ENCODE results near the gene NOTCH1.

The NOTCH1 gene

DNA sequence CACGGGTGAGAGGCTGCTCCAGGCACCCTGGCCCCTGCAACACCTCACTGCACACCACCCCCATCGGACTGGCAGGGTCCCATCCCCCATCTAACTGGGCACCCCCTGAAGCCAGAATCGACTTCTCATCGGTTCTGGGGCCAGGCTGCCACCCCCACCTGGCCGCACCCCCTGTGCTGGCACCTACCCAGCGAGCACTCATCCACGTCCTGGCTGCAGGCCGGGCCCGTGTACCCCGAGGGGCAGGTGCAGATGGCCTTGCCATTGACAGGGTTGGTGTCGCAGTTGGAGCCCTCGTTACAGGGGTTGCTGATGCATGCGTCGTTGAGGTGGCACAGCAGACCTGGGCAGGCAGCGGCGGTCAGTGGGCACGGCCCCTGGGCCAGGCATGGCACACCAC lies 27.9 kb downstream of the NOTCH1 start:
- Histone ChIP-seq H4K8ac (ENCODE audit: low read depth, low read length) (no peak overlapping the region), H2BK120ac (ENCODE audit: low read depth, low read length) (no peak overlapping the region), H2BK5ac (ENCODE audit: low read length) (no peak overlapping the region), H3K4ac (ENCODE audit: low read depth, low read length) (no peak overlapping the region), H3K79me2 (ENCODE audit: control insufficient read depth, insufficient read depth, low read length) (no peaks in the 10 kb centered on the region), H3K4me2 (ENCODE audit: low read length) (no peak overlapping the region), H3K23ac (ENCODE audit: low read length) (no peak overlapping the region), H3K79me1 (ENCODE audit: low read length) (no peaks in the 10 kb centered on the region), H2BK15ac (replicated peaks; ENCODE audit: low read depth) (no peak overlapping the region), H2AK5ac (ENCODE audit: low read length) (no peak overlapping the region), H4K5ac (ENCODE audit: low read length) (no peak overlapping the region), H3K18ac (ENCODE audit: low read length) (no peak overlapping the region), H3K56ac (ENCODE audit: low read length) (no peak overlapping the region), H3K36me3 (ENCODE audit: control insufficient read depth, insufficient read depth, low read length) (no peaks in the 10 kb centered on the region), H3K4me1 (ENCODE audit: control insufficient read depth, low read depth, low read length) (no peaks in the 10 kb centered on the region), H3K27me3 (ENCODE audit: insufficient read depth, low read length, poor library complexity) (no peaks in the 10 kb centered on the region), H3K4me3 (ENCODE audit: low read length) (no peak overlapping the region), H3K9ac (ENCODE audit: low read length) (no peak overlapping the region), H3K27ac (ENCODE audit: low read depth, low read length) (no peak overlapping the region)
- DNase-seq = no peak
- no CpG with 5 or more reads among the region's 17 CpGs for WGBS (ENCODE audit: extremely low coverage, insufficient coverage, low lambda C conversion rate)

DNA sequence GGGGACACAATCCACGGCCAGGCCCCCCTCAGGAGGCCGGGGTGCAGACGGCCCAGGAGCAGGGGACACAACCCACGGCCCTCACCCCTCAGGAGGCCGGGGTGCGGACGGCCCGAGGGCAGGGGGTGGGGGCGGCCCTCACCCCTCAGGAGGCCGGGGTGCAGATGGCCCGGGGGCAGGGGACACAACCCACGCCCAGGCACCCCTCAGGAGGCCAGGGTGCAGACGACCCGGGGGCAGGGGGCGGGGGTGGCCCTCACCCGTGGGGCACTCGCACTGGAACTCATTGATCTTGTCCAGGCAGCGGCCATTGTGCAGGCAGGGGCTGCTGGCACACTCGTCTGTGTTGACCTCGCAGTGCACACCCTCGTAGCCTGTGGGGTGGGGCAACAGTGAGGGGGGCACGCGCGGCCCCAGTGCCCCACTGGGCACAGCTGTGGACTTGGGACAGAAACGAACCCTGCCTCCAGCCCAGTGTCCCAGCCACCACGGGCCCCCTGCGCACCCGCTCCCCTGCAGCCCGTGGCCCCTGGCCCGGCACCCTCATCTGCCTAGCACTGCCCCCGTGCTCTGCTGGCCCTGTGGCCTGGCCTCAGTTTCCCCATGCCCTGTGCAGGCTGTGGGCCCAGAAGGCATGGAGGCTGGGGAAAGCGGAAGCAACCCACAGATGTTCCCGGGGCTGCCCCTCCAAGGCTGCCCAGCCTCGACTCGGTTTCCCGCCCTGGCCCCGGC lies 28.7 kb downstream of the NOTCH1 start:
- Histone ChIP-seq H3K4me1 (ENCODE audit: control insufficient read depth, low read depth, low read length) (no peaks in the 10 kb centered on the region), H4K8ac (ENCODE audit: low read depth, low read length) (no peak overlapping the region), H3K4me3 (ENCODE audit: low read length) (no peak overlapping the region), H2BK120ac (ENCODE audit: low read depth, low read length) (no peak overlapping the region), H3K18ac (ENCODE audit: low read length) (no peak overlapping the region), H3K56ac (ENCODE audit: low read length) (no peak overlapping the region), H2BK15ac (replicated peaks; ENCODE audit: low read depth) (no peak overlapping the region), H3K4me2 (ENCODE audit: low read length) (no peak overlapping the region), H3K79me2 (ENCODE audit: control insufficient read depth, insufficient read depth, low read length) (no peaks in the 10 kb centered on the region), H3K79me1 (ENCODE audit: low read length) (no peaks in the 10 kb centered on the region), H3K27me3 (ENCODE audit: insufficient read depth, low read length, poor library complexity) (no peaks in the 10 kb centered on the region), H2AK5ac (ENCODE audit: low read length) (no peak overlapping the region), H4K5ac (ENCODE audit: low read length) (no peak overlapping the region), H3K36me3 (ENCODE audit: control insufficient read depth, insufficient read depth, low read length) (no peaks in the 10 kb centered on the region), H3K27ac (ENCODE audit: low read depth, low read length) (no peak overlapping the region), H3K4ac (ENCODE audit: low read depth, low read length) (no peak overlapping the region), H3K9ac (ENCODE audit: low read length) (no peak overlapping the region), H3K23ac (ENCODE audit: low read length) (no peak overlapping the region), H2BK5ac (ENCODE audit: low read length) (no peak overlapping the region)
- DNase-seq = no peak
- no CpG with 5 or more reads among the region's 37 CpGs for WGBS (ENCODE audit: extremely low coverage, insufficient coverage, low lambda C conversion rate)

DNA sequence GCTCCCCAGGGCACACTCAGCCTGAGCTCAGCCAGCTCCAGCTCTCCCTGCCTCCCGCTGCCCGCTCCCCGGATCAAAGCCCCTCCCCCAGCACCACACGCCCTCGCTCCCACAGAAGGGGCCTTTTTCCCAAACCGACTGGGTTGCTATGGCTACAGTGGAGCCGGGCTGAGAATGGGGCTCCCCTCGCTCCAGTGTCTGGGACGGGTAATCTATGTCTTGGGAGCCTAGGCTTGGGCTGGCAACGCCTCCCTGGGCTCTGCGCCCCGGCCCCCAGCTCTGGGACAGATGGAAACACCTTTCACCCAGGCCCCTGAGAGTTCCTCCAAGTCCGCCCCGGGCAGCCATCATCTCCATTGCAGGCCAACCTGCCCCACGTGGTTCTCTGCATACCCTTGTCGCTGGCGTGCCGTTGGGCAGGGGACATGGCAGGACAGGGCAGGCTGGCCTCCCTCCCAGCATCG lies 29.6 kb downstream of the NOTCH1 start:
- Histone ChIP-seq H3K23ac (ENCODE audit: low read length) (no peak overlapping the region), H3K36me3 (ENCODE audit: control insufficient read depth, insufficient read depth, low read length) (no peaks in the 10 kb centered on the region), H3K4ac (ENCODE audit: low read depth, low read length) (no peak overlapping the region), H2AK5ac (ENCODE audit: low read length) (no peak overlapping the region), H4K8ac (ENCODE audit: low read depth, low read length) (no peak overlapping the region), H3K18ac (ENCODE audit: low read length) (no peak overlapping the region), H2BK15ac (replicated peaks; ENCODE audit: low read depth) (no peak overlapping the region), H3K9ac (ENCODE audit: low read length) (no peak overlapping the region), H4K5ac (ENCODE audit: low read length) (no peak overlapping the region), H2BK5ac (ENCODE audit: low read length) (no peak overlapping the region), H3K56ac (ENCODE audit: low read length) (no peak overlapping the region), H3K4me1 (ENCODE audit: control insufficient read depth, low read depth, low read length) (no peaks in the 10 kb centered on the region), H3K79me2 (ENCODE audit: control insufficient read depth, insufficient read depth, low read length) (no peaks in the 10 kb centered on the region), H3K27ac (ENCODE audit: low read depth, low read length) (no peak overlapping the region), H3K79me1 (ENCODE audit: low read length) (no peaks in the 10 kb centered on the region), H3K27me3 (ENCODE audit: insufficient read depth, low read length, poor library complexity) (no peaks in the 10 kb centered on the region), H3K4me3 (ENCODE audit: low read length) (no peak overlapping the region), H3K4me2 (ENCODE audit: low read length) (no peak overlapping the region), H2BK120ac (ENCODE audit: low read depth, low read length) (no peak overlapping the region)
- DNase-seq = no peak
- WGBS (ENCODE audit: extremely low coverage, insufficient coverage, low lambda C conversion rate) = no CpG with 5 or more reads among the region's 19 CpGs

DNA sequence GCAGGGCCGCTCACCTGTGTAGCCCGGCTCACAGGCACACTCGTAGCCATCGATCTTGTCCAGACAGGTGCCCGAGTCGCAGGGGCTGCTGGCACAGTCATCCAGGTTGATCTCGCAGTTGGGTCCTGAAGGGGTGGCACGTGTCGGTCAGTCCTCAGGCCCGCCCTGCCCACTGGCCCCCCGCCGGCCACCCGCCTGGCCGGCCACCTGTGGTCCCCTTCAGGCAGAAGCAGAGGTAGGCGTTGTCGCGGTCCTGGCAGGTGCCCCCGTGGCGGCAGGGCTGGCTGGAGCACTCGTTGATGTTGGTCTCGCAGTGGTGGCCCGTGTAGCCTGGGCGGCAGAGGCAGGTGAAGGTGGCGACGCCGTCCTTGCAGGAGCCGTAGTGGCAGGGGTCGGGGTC lies 30.6 kb downstream of the NOTCH1 start:
- no peak for DNase-seq
- Histone ChIP-seq H3K56ac (ENCODE audit: low read length) (no peak overlapping the region), H4K5ac (ENCODE audit: low read length) (no peak overlapping the region), H3K36me3 (ENCODE audit: control insufficient read depth, insufficient read depth, low read length) (no peaks in the 10 kb centered on the region), H3K18ac (ENCODE audit: low read length) (no peak overlapping the region), H2BK120ac (ENCODE audit: low read depth, low read length) (no peak overlapping the region), H3K4me3 (ENCODE audit: low read length) (no peak overlapping the region), H3K79me1 (ENCODE audit: low read length) (no peaks in the 10 kb centered on the region), H4K8ac (ENCODE audit: low read depth, low read length) (no peak overlapping the region), H3K27ac (ENCODE audit: low read depth, low read length) (no peak overlapping the region), H3K4me1 (ENCODE audit: control insufficient read depth, low read depth, low read length) (no peaks in the 10 kb centered on the region), H3K4me2 (ENCODE audit: low read length) (no peak overlapping the region), H2BK15ac (replicated peaks; ENCODE audit: low read depth) (no peak overlapping the region), H3K9ac (ENCODE audit: low read length) (no peak overlapping the region), H2AK5ac (ENCODE audit: low read length) (no peak overlapping the region), H3K79me2 (ENCODE audit: control insufficient read depth, insufficient read depth, low read length) (no peaks in the 10 kb centered on the region), H3K23ac (ENCODE audit: low read length) (no peak overlapping the region), H3K27me3 (ENCODE audit: insufficient read depth, low read length, poor library complexity) (no peaks in the 10 kb centered on the region), H3K4ac (ENCODE audit: low read depth, low read length) (no peak overlapping the region), H2BK5ac (ENCODE audit: low read length) (no peak overlapping the region)
- WGBS (ENCODE audit: extremely low coverage, insufficient coverage, low lambda C conversion rate) = no CpG with 5 or more reads among the region's 28 CpGs

DNA sequence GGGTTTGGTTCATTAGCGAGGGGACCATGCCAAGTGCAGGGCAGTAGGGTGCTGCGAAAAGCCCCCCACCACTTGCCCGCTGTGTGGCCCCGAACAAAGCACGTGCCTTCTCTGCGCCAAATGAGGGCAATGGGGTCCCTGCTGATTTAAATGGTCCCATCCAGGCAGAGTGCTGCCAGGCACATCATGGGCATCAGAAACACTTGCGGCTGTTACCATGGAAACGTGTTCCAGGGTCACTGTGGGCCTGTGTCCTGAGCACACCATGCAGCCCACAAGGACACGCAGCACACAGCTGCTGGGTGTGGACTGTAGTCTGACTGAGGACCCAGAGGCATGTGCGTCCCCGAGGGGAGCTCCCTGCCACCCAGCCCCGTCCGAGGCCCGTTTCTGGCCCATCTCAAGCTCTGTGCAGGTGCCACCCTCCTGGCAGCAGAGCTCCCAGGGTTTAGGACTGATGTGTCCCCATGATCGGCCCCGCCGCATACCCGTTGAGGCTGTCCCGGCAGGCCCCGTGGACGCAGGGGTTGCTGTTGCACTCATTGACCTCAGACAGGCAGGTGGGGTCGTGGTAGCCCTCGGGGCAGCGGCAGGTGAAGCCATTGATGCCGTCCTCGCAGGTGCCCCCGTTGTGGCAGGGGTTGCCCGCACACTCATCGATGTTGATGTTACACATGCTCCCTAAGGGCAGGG lies 31.7 kb downstream of the NOTCH1 start:
- H3K23ac ChIP-seq (ENCODE audit: low read length) = no peak overlapping the region

More for the DNA sequence above, 31.7 kb downstream of the NOTCH1 start:
- Histone ChIP-seq H3K4ac (ENCODE audit: low read depth, low read length) (no peak overlapping the region), H2BK120ac (ENCODE audit: low read depth, low read length) (no peak overlapping the region), H3K4me3 (ENCODE audit: low read length) (no peak overlapping the region), H2BK5ac (ENCODE audit: low read length) (no peak overlapping the region), H3K36me3 (ENCODE audit: control insufficient read depth, insufficient read depth, low read length) (peaks cover 4% of the 10 kb centered on the region), H3K18ac (ENCODE audit: low read length) (no peak overlapping the region), H3K79me2 (ENCODE audit: control insufficient read depth, insufficient read depth, low read length) (no peaks in the 10 kb centered on the region), H2AK5ac (ENCODE audit: low read length) (no peak overlapping the region), H3K4me1 (ENCODE audit: control insufficient read depth, low read depth, low read length) (no peaks in the 10 kb centered on the region), H3K27ac (ENCODE audit: low read depth, low read length) (no peak overlapping the region), H3K27me3 (ENCODE audit: insufficient read depth, low read length, poor library complexity) (no peaks in the 10 kb centered on the region), H3K4me2 (ENCODE audit: low read length) (no peak overlapping the region), H4K8ac (ENCODE audit: low read depth, low read length) (no peak overlapping the region), H2BK15ac (replicated peaks; ENCODE audit: low read depth) (no peak overlapping the region), H4K5ac (ENCODE audit: low read length) (no peak overlapping the region), H3K79me1 (ENCODE audit: low read length) (no peaks in the 10 kb centered on the region), H3K56ac (ENCODE audit: low read length) (no peak overlapping the region), H3K9ac (ENCODE audit: low read length) (no peak overlapping the region)
- no peak for DNase-seq
- no CpG with 5 or more reads among the region's 29 CpGs for WGBS (ENCODE audit: extremely low coverage, insufficient coverage, low lambda C conversion rate)

Measured in mesendoderm (in vitro differentiated cells).